SK-N-SH treated with all-trans-retinoic acid at 6 μM for 48 hours (cell line): Measurements from ENCODE around the gene FAM98C.
A peak's percentile ranks its signal among the peaks of the same experiment; 100 is the strongest.

Experiments
- ATAC-seq: fragments of 200-7000 bp; cut with Tn5 transposase; 3 replicates; pipeline ENCODE4 v1.9.1; 2020; ENCODE audit warnings: mild to moderate bottlenecking, moderate library complexity
- ARNTL ChIP-seq: fragments of 450-650 bp; formaldehyde crosslinking; IDR thresholded peaks from 2 replicates; pipeline ENCODE4 v1.5.0; 2020; ENCODE audit warnings: low read depth, mild to moderate bottlenecking, moderate library complexity, borderline replicate concordance
- CSDC2 ChIP-seq: fragments of 250-450 bp; sonication (Bioruptor Pico); IDR thresholded peaks from 2 replicates; pipeline ENCODE4 v1.5.0; 2020; ENCODE audit warnings: mild to moderate bottlenecking, moderate library complexity
- CSRNP3 ChIP-seq: fragments of 250-450 bp; sonication (Bioruptor Pico); IDR thresholded peaks from 2 replicates; pipeline ENCODE4 v1.5.1; 2021; ENCODE audit warnings: mild to moderate bottlenecking, moderate library complexity
- ESRRG ChIP-seq: fragments of 250-450 bp; sonication (Bioruptor Pico); IDR thresholded peaks from 2 replicates; pipeline ENCODE4 v1.6.1; 2021; ENCODE audit warnings: mild to moderate bottlenecking
- GLIS3 ChIP-seq: fragments of 250-450 bp; sonication (Bioruptor Pico); IDR thresholded peaks from 2 replicates; pipeline ENCODE4 v1.5.0; 2020; ENCODE audit warnings: mild to moderate bottlenecking, moderate library complexity
- ISL1 ChIP-seq: fragments of 250-450 bp; sonication (Bioruptor Pico); IDR thresholded peaks from 2 replicates; pipeline ENCODE4 v2.1.2; 2022; ENCODE audit warnings: mild to moderate bottlenecking, moderate library complexity
- PATZ1 ChIP-seq: fragments of 250-450 bp; sonication (Bioruptor Pico); IDR thresholded peaks from 2 replicates; pipeline ENCODE4 v1.8.0; 2020; ENCODE audit warnings: mild to moderate bottlenecking, moderate library complexity, borderline replicate concordance
- POU6F1 ChIP-seq: fragments of 250-450 bp; sonication (Bioruptor Pico); IDR thresholded peaks from 2 replicates; pipeline ENCODE4 v1.8.0; 2021; ENCODE audit warnings: low read depth, mild to moderate bottlenecking, moderate library complexity, borderline replicate concordance
- SNAI2 ChIP-seq: fragments of 250-450 bp; sonication (Bioruptor Pico); IDR thresholded peaks from 2 replicates; pipeline ENCODE4 v1.5.0; 2020; ENCODE audit warnings: mild to moderate bottlenecking, moderate library complexity
- TCF4 ChIP-seq: fragments of 250-450 bp; sonication (Bioruptor Pico); IDR thresholded peaks from 2 replicates; pipeline ENCODE4 v1.8.0; 2021; ENCODE audit warnings: mild to moderate bottlenecking, moderate library complexity, borderline replicate concordance
- TOX ChIP-seq: fragments of 250-450 bp; sonication (Bioruptor Pico); IDR thresholded peaks from 2 replicates; pipeline ENCODE4 v1.8.0; 2021; ENCODE audit warnings: mild to moderate bottlenecking, moderate library complexity, borderline replicate concordance
- ZFP30 ChIP-seq: fragments of 450-650 bp; formaldehyde crosslinking; IDR thresholded peaks from 2 replicates; pipeline ENCODE4 v1.5.0; 2022; ENCODE audit warnings: mild to moderate bottlenecking, moderate library complexity
- ZNF565 ChIP-seq: fragments of 450-650 bp; formaldehyde crosslinking; conservative IDR thresholded peaks from 2 replicates; pipeline ENCODE4 v1.5.0; 2020; ENCODE audit warnings: low read depth, mild to moderate bottlenecking, moderate library complexity
- ZNF8 ChIP-seq: fragments of 450-650 bp; formaldehyde crosslinking; IDR thresholded peaks from 2 replicates; pipeline ENCODE4 v1.5.0; 2020; ENCODE audit warnings: mild to moderate bottlenecking, moderate library complexity

FAM98C gene

GRCh38 chr19:38387550-38388348 lies 15.1 kb upstream of the FAM98C start, which contains the start of gene GGN:
Gene GGN (minus strand): TSS chr19:38388034. CDS start chr19:38387261, 773 bp downstream.
- peak; percentile 79 for ATAC-seq
- TF ChIP-seq ARNTL (CRISPR knock-in tag) (no peak), TCF4 (no peak), ZNF565 (CRISPR knock-in tag) (no peak), CSDC2 (CRISPR knock-in tag) (no peak), TOX (no peak), ESRRG (CRISPR knock-in tag) (no peak), ZNF8 (CRISPR knock-in tag) (no peak)

DNA sequence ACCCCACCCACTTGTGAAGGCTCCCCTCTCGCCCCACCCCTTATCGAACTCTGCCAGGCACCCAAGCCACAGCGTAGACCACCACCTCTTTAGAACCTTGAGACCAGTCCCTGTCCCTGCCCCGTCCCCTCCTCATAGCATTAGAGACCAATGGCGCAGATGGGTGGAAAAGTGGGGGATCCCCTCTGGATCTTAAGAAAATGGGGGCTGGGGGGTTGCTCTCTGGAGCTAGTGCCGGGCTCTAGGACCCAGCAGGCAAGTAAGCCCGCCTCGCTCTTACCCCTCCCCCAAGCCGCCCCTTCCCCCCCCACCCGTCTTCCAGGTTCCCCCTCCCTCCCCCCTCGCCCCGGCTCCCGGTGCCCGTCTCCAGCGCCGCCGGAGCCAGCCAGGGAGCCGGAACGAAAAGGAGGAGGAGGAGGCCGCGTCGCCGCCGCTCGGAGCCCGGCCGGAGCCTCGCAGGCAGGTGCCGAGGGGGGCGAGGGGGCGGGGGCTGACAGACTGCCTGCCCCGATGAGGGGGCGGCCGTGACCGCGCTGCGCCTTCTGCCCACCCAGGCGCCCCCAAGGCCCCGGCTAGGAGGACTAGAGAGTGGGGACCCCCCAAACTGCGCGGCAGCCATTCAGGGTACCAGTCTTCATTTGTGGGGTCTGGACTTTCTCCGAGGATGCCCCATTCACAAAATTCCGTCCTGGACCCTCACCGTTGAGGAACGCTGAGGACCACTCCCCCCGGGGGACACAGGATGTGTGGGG lies 14.4 kb upstream of the FAM98C start, which contains the start of gene SPRED3:
SPRED3 (plus strand) TSS at position 349 of the 752 bp plus-strand sequence. CDS start 1,606 bp downstream, outside the sequence.
- TF ChIP-seq CSRNP3 (CRISPR knock-in tag) (no peak), SNAI2 (CRISPR knock-in tag) (no peak), TCF4 (no peak), GLIS3 (CRISPR knock-in tag) (no peak), TOX (no peak), PATZ1 (peak; percentile 90; the same call in 1 of the 2 replicates), POU6F1 (CRISPR knock-in tag) (no peak)
- peak; percentile 45 for ATAC-seq

DNA sequence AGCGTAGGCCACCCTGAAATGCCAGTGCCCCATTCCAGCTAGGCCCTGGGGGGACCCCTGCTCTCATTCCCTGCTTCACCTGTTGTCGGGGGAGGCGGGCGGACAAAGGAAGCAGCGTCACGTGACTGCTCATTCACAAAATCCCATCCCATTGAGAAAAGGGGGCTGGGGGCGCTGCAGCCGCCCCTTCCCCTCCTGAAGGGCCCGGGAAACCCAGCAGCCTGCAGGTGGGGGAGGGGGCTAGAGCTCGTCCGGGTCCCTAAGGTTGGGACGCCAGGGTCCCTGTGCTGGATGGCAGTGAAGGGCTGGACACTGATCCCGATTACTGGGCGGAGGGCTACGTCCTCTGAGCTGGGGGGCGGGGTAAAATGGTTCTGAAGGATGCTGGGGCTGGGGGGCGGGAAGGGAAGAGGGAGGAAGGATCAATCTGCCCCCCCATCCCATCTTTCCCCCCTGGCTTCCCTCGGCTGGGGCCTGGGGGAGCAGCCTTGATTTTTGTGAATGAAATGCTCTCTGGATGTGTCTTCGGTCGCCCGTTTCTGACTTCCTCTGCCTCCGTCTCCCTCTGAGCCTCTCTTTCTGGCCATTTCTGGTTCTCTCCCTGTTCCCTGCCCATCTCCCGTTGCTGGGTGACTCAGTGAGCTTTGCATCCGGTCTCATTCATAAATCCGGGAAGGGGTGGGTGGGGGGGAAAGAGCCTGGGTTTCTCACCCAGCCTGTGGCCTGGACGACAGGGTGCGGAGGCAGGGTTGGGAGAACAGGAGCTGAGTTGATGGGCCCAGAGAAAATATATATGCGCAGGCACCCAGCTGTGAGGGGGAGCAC lies 13.6 kb upstream of the FAM98C start:
- TF ChIP-seq ZFP30 (CRISPR knock-in tag) (no peak), SNAI2 (CRISPR knock-in tag) (no peak), ARNTL (CRISPR knock-in tag) (no peak), GLIS3 (CRISPR knock-in tag) (no peak), ISL1 (no peak), CSRNP3 (CRISPR knock-in tag) (no peak), PATZ1 (peak; percentile 12; the same call in 1 of the 2 replicates)
- ATAC-seq: peak; percentile 11
